Esophagus squamous epithelium (tissue), 4 donors: Measurements from ENCODE around the gene POLE3.

Experiments used
- POLR2A ChIP-seq, 4 donors: fragments of 450-650 bp; IDR thresholded peaks; one replicate each; pipeline ENCODE4 v1.6.1; 2017; ENCODE audit warnings: antibody characterized with exemption in 4 of 4, mild to moderate bottlenecking in 4 of 4, moderate library complexity in 3 of 4
- TF ChIP-seq, protein P1 (sequence below), 6 experiments: fragments of 450-650 bp in 4 of 6; fragments of 200-600 bp in 2 of 6; sonication (generic) in 2 of 6; IDR thresholded peaks; one replicate each; pipeline ENCODE4 v1.5.1; 2016 to 2019; ENCODE audit warnings: antibody characterized with exemption in 6 of 6, mild to moderate bottlenecking in 4 of 6, moderate library complexity in 4 of 6

DNA sequence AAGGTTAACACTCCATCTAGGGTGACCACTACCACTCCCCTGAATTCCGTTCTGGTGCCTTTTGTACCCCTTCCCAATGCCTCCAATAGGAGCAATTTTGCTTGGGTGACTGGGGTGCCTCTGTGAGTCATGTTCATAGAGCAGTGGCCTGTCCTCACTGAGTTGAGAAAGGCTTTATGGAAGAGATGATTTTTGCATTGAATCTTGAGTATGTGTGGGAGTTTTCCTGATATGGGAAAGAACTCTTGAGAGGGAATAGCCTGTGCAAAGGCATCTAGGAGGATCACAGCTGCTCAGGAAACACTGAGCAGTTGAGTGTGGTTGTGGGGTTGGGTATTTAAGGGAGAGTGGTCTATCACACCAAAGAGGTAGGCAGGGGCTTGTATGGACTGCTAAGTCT is 16.2 kb upstream of the POLE3 start:
- TF ChIP-seq, protein P1, sequence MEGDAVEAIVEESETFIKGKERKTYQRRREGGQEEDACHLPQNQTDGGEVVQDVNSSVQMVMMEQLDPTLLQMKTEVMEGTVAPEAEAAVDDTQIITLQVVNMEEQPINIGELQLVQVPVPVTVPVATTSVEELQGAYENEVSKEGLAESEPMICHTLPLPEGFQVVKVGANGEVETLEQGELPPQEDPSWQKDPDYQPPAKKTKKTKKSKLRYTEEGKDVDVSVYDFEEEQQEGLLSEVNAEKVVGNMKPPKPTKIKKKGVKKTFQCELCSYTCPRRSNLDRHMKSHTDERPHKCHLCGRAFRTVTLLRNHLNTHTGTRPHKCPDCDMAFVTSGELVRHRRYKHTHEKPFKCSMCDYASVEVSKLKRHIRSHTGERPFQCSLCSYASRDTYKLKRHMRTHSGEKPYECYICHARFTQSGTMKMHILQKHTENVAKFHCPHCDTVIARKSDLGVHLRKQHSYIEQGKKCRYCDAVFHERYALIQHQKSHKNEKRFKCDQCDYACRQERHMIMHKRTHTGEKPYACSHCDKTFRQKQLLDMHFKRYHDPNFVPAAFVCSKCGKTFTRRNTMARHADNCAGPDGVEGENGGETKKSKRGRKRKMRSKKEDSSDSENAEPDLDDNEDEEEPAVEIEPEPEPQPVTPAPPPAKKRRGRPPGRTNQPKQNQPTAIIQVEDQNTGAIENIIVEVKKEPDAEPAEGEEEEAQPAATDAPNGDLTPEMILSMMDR (IDR thresholded peaks at IDR 0.05): no peak
- no peak for TF ChIP-seq POLR2A (IDR thresholded peaks at IDR 0.05)
